H7 (cell line): ENCODE results near the gene GPR35. TPM values are rescaled to one million over a fixed set of nuclear protein-coding genes. Genes with fewer than 3 reads are reported as not detected.
"Not testable (repeated sequence)": the region's sequence is repeated elsewhere in the genome, so short reads cannot be mapped to it uniquely, and the experiment has no call there.

ENCODE experiments used
- DNase-seq: peaks from one replicate; pipeline ENCODE4 v3.0.0; 2012
- H3K27me3 ChIP-seq: 2 replicates; pipeline ENCODE4 v1.6.0; 2011; ENCODE audit warnings: mild to moderate bottlenecking, low read length; ENCODE audit not compliant: control insufficient read depth, insufficient read depth
- H3K36me3 ChIP-seq: replicated peaks from 2 replicates; pipeline ENCODE4 v1.5.1; 2011; ENCODE audit warnings: low read length; ENCODE audit not compliant: control insufficient read depth, insufficient read depth
- H3K4me3 ChIP-seq: 2 replicates; pipeline ENCODE4 v1.5.1; 2011; ENCODE audit warnings: low read depth, mild to moderate bottlenecking, control low read depth, low read length, moderate library complexity; ENCODE audit not compliant: insufficient read depth
- total RNA-seq: library from RNA; depleted of rRNA; stranded (reverse); fragments of >200 nt; shearing (Covaris generic); gene quantifications from 2 replicates; pipeline ENCODE4 v1.2.3, GENCODE V29; 2014; rRNA removed

Gene GPR35
- total RNA-seq, 1 experiment from 2014 or later: not detected

DNA sequence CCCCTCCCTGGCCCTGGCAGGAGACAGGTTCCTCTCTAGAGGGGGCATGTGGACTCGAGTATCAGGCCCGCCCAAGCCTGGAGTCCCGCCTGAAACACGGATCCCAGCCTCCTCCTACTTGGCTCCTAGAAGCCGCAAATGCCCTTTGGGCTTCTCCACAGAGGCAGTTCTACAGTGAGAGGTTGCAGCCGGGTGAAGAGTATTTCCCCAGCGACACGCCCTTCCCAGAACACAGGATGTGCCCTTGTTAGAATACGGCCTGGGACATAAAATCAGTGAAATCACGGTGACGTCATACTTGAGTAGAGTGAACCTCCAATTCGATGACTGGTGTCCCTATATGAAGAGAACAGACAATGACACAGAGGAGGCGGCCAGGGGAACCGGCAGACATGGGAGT is 52.8 kb downstream of the GPR35 start:
- not testable (repeated sequence) for H3K27me3 ChIP-seq, H3K4me3 ChIP-seq, DNase-seq, H3K36me3 ChIP-seq

DNA sequence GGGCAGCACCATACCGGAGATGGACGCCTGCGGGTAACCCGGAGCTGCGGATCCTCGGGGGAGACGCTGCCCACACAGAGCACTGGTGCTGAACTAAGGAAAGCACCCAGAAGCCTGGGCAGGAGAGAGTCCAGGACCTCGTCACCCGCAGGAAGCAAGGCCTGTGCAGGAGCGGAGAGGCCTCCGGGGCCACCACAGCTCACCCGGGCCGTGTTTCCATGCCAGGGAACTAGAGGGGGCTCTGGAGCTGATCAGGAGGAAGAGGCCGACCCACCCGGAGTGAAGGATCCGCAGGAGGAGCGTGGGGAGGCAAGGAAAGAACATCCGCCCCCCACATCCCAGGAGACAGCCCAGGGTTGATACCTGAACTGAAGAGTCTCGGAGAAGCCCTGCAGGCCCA is 53.6 kb downstream of the GPR35 start:
- not testable (repeated sequence) for H3K36me3 ChIP-seq, H3K27me3 ChIP-seq, H3K4me3 ChIP-seq, DNase-seq

DNA sequence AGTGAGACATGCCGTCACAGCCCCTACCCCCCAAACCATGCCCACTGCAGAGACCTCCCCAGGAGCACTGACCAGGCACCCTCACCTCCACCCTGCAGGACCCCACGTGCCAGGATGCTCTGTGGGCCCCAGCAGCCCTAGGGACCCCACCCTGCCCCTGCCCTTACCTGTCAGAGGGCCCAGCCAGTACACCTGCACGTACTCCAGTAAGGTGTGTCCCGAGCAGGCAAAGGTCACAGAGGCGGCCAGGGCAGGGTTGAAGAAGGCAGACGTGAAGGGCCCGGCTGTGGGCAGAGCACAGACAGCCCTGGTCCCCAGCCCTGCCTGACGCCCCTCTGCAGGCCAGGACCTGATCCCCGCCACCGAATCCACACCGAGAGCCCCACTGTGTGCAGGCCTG is 54.9 kb downstream of the GPR35 start:
- H3K4me3 ChIP-seq: not testable (repeated sequence)

More for the DNA sequence above, 54.9 kb downstream of the GPR35 start:
- not testable (repeated sequence) for DNase-seq, H3K27me3 ChIP-seq, H3K36me3 ChIP-seq

Other genes starting within 250 kb of the GPR35 start
- gene GPC1, start 189.8 kb upstream of the GPR35 start, total RNA-seq: 28.4 and 32.0 TPM in 2 replicates
- 3.6 and 8.9 TPM in 2 replicates for gene ANKMY1, start 67.5 kb upstream of the GPR35 start, total RNA-seq
- gene DUSP28, start 65.1 kb upstream of the GPR35 start, total RNA-seq: 2.4 and 2.5 TPM in 2 replicates
- gene RNPEPL1, start 57.0 kb upstream of the GPR35 start, total RNA-seq: 10.3 and 15.2 TPM in 2 replicates
- 66.5 and 69.0 TPM in 2 replicates for gene CAPN10, start 38.7 kb upstream of the GPR35 start, total RNA-seq
- not detected in 2 replicates for gene AQP12B, start 57.4 kb downstream of the GPR35 start, total RNA-seq
- not detected in 2 replicates for gene AQP12A, start 66.4 kb downstream of the GPR35 start, total RNA-seq
- 46.8 and 51.6 TPM in 2 replicates for gene KIF1A, start 194.7 kb downstream of the GPR35 start, total RNA-seq
- not detected in 2 replicates for gene AGXT, start 243.3 kb downstream of the GPR35 start, total RNA-seq